K562 (cell line): ENCODE data around the gene PHACTR2. TPM values are rescaled to one million over a fixed set of nuclear protein-coding genes. Genes with fewer than 3 reads are reported as not detected.

Experiments used
- ATAC-seq: fragments of 200-7000 bp; cut with Tn5 transposase; 3 replicates; pipeline ENCODE4 v1.9.1; 2020; ENCODE audit warnings: moderate library complexity
- BruUV-seq: library from RNA; stranded (reverse); fragments of 400-500 nt; replicated peaks from 2 replicates; lab custom pipeline; 2021; lab: Mats Ljungman, UMichigan
- CTCF ChIA-PET: fragments of 300-600 bp; formaldehyde crosslinking; extraction: SDS; loops from one replicate; lab custom pipeline; 2021; ENCODE audit warnings: low intra/inter-chr PET ratio; lab: Yijun Ruan, JAX
- POLR2A ChIA-PET: fragments of 300-600, 350-650 bp; sonication (Branson Sonifier 250); formaldehyde crosslinking; extraction: SDS; loops from one replicate; lab custom pipeline; 2021; ENCODE audit warnings: antibody characterized with exemption, inconsistent platforms; lab: Yijun Ruan, JAX
- DNase-seq, 4 experiments: peaks; one replicate each; pipeline versions ENCODE4 v3.0.0 to v3.0.0-alpha.2; 2011 to 2018; ENCODE audit warnings: low spot score in 3 of 4, mixed read lengths in 3 of 4; ENCODE audit errors: extremely low read depth in 1 of 4
- FAIRE-seq: peaks from 2 replicates; lab custom pipeline; 2011; peaks lifted over from hg19 to GRCh38; lab: Jason Lieb, UNC
- H2AFZ ChIP-seq: 2 replicates; pipeline ENCODE4 v1.6.0; 2011; ENCODE audit warnings: low read depth, low read length, control low read depth, inconsistent platforms
- H3K27ac ChIP-seq: fragments of 200-600 bp; 3 replicates; pipeline ENCODE4 v1.8.0; 2011; ENCODE audit warnings: low read depth, mild to moderate bottlenecking, control low read depth, inconsistent platforms, low read length, moderate library complexity, mixed read lengths; ENCODE audit errors: extremely low read depth
- H3K27me3 ChIP-seq, 2 experiments: fragments of 300-600 bp in 1 of 2; 2 replicates in 1 of 2; 3 replicates in 1 of 2; pipeline versions ENCODE4 v1.6.0 to v1.8.0; 2011; ENCODE audit warnings: inconsistent platforms in 2 of 2, low read length in 2 of 2, mild to moderate bottlenecking in 1 of 2, mixed read lengths in 1 of 2, moderate library complexity in 1 of 2; ENCODE audit not compliant: control insufficient read depth in 2 of 2, insufficient read depth in 2 of 2
- H3K36me3 ChIP-seq: fragments of 300-600 bp; 3 replicates; pipeline ENCODE4 v1.8.0; 2011; ENCODE audit warnings: mild to moderate bottlenecking, low read length, inconsistent platforms; ENCODE audit not compliant: control insufficient read depth, insufficient read depth
- H3K4me1 ChIP-seq, 2 experiments: fragments of 200-600 bp in 1 of 2; replicated peaks in 1 of 2; 2 replicates in 1 of 2; 3 replicates in 1 of 2; pipeline versions ENCODE4 v1.5.1 to v1.8.0; 2011; ENCODE audit warnings: inconsistent platforms in 2 of 2, low read length in 2 of 2, mild to moderate bottlenecking in 1 of 2, mixed read lengths in 1 of 2, moderate library complexity in 1 of 2; ENCODE audit not compliant: control insufficient read depth in 2 of 2, insufficient read depth in 2 of 2
- H3K4me2 ChIP-seq: 2 replicates; pipeline ENCODE4 v1.6.1; 2011; ENCODE audit warnings: low read length, control low read depth, inconsistent platforms, mixed read lengths; ENCODE audit not compliant: insufficient read depth
- H3K4me3 ChIP-seq: fragments of 200-600 bp; sonication (generic), shearing (Covaris generic); 2 replicates; pipeline ENCODE4 v1.5.1; 2016; ENCODE audit warnings: control low read depth, inconsistent platforms
- H3K79me2 ChIP-seq: fragments of 200-600 bp; 3 replicates; pipeline ENCODE4 v1.8.0; 2011; ENCODE audit warnings: low read length, inconsistent platforms; ENCODE audit not compliant: control insufficient read depth, insufficient read depth
- H3K9ac ChIP-seq, 2 experiments: 2 replicates each; pipeline versions ENCODE4 v1.6.0 to v1.6.1; 2011; ENCODE audit warnings: low read depth in 2 of 2, low read length in 2 of 2, control low read depth in 1 of 2, inconsistent platforms in 1 of 2, mild to moderate bottlenecking in 1 of 2, mixed read lengths in 1 of 2; ENCODE audit not compliant: insufficient read depth in 1 of 2
- H3K9me1 ChIP-seq: one replicate; pipeline ENCODE4 v1.6.0; 2011; ENCODE audit warnings: inconsistent platforms, mild to moderate bottlenecking, low read length, moderate library complexity; ENCODE audit not compliant: control insufficient read depth, insufficient read depth
- H3K9me3 ChIP-seq: replicated peaks from 2 replicates; pipeline ENCODE4 v1.5.1; 2011; ENCODE audit warnings: low read depth, low read length, inconsistent platforms; ENCODE audit not compliant: control insufficient read depth, insufficient read depth
- H4K20me1 ChIP-seq: replicated peaks from 2 replicates; pipeline ENCODE4 v1.6.1; 2011; ENCODE audit warnings: low read length, inconsistent platforms, mixed read lengths; ENCODE audit not compliant: control insufficient read depth, insufficient read depth
- CBFA2T2 ChIP-seq: fragments of 450-650 bp; conservative IDR thresholded peaks from 2 replicates; pipeline ENCODE4 v1.6.1; 2017; ENCODE audit warnings: mild to moderate bottlenecking
- CBFA2T3 ChIP-seq: fragments of 450-650 bp; IDR thresholded peaks from 2 replicates; pipeline ENCODE4 v1.6.1; 2017
- MXD1 ChIP-seq: fragments of 250-450 bp; sonication (Bioruptor Pico); IDR thresholded peaks from 2 replicates; pipeline ENCODE4 v1.8.0; 2021; ENCODE audit warnings: borderline replicate concordance, mild to moderate bottlenecking, moderate library complexity; ENCODE audit not compliant: poor library complexity, severe bottlenecking
- TSHZ1 ChIP-seq: fragments of 250-450 bp; sonication (Bioruptor Pico); IDR thresholded peaks from 2 replicates; pipeline ENCODE4 v1.4.0; 2020; ENCODE audit warnings: mild to moderate bottlenecking, moderate library complexity
- ZHX1 ChIP-seq: fragments of 150-350 bp; conservative IDR thresholded peaks from 2 replicates; pipeline ENCODE4 v1.6.1; 2014; ENCODE audit warnings: low read length
- ZNF512 ChIP-seq: IDR thresholded peaks from 2 replicates; pipeline ENCODE4 v1.6.1; 2016; ENCODE audit warnings: missing genetic modification characterization, missing compliant biosample characterization
- WGBS: fragments of 100-300 bp; shearing (Covaris generic); methylation state at CpG from one replicate; pipeline ENCODE4 v1.1.6; 2016; ENCODE audit warnings: low coverage, mixed read lengths; ENCODE audit not compliant: insufficient coverage; ENCODE audit errors: missing lambda C conversion rate; 5-methylcytosine and 5-hydroxymethylcytosine counted together
- in situ Hi-C: fragments of 300-500 bp; cut with MboI; formaldehyde crosslinking; loops from 4 replicates; pipeline ENCODE4 v1.15.0; 2018; ENCODE audit warnings: inconsistent platforms, mixed read lengths
- intact Hi-C: fragments of 100-400 bp; cut with micrococcal nuclease; formaldehyde crosslinking; loops from 2 replicates; pipeline ENCODE4 v1.14.2; 2022
- polyA plus RNA-seq, 8 experiments: library from polyadenylated mRNA; depleted of rRNA in 4 of 8; stranded (reverse) in 5 of 8; unstranded in 3 of 8; fragments of >200 nt; fragmentation: Nextera tagmentation in 2 of 8; fragmentation: Illumina TruSeq in 1 of 8; extraction: Ambion mirVana in 2 of 8; extraction: Trizol in 1 of 8; gene quantifications; 2 replicates each; pipeline versions ENCODE4 v1.2.1 to v1.2.3, GENCODE V29; 2011 to 2014; ENCODE audit warnings: inconsistent platforms in 1 of 8, missing spikeins in 1 of 8
- total RNA-seq, 7 experiments: library from RNA; depleted of rRNA in 6 of 7; stranded (reverse); fragments of >200 nt in 6 of 7; fragmentation: Illumina TruSeq in 2 of 7; extraction: Trizol in 2 of 7; gene quantifications; 2 replicates each; pipeline versions ENCODE4 v1.2.1 to v1.2.3, GENCODE V29; 2011 to 2021; ENCODE audit warnings: low replicate concordance in 1 of 7

The PHACTR2 gene
- total and polyA plus RNA-seq, 9 of the 15 experiments (the other 6 are each of a cell fraction or from before 2014, with no cell fraction given) = 5.3 to 52.5 (median 22.9) TPM

GRCh38 chr6:143821359-143821758 lies 143.6 kb downstream of the PHACTR2 start:
- peaks cover 0 to 6% of the 10 kb centered on the region in 2 experiments; a peak in 2 of 5 replicates for H3K4me1 ChIP-seq
- H3K9ac ChIP-seq = no peak overlapping the region
- in situ Hi-C loops (no loop called here), intact Hi-C loops (no loop called here)
- H3K36me3 ChIP-seq = 0 out of 3 replicates have a peak, but pooled peaks cover 3% of the 10 kb centered on the region
- 63% methylated on average over 6 of the region's 6 CpGs for WGBS
- H3K4me3 ChIP-seq = no peak overlapping the region
- no peak overlapping the region for H3K4me2 ChIP-seq
- no peak for DNase-seq
- CTCF ChIA-PET = no interaction called here
- POLR2A ChIA-PET = interaction anchor here (0.6 to 1.2 kb wide), 4 partner anchors 8 to 129 kb away, joined by 3 read pairs; no protein-coding TSS in a partner anchor
- H2AFZ ChIP-seq = no peak overlapping the region
- H3K9me1 ChIP-seq = no peaks in the 10 kb centered on the region
- ATAC-seq = peak; percentile 21; the same call in 2 of the 3 replicates
- no peak overlapping the region for H3K27ac ChIP-seq
- no peaks in the 10 kb centered on the region for H3K9me3 ChIP-seq
- no peak for TF ChIP-seq MXD1 (CRISPR knock-in tag)
- 0 out of 2 replicates have a peak, but pooled peaks have one; percentile 18 for TF ChIP-seq CBFA2T2
- TF ChIP-seq CBFA2T3 = peak; percentile 38
- no peaks in the 10 kb centered on the region for H3K27me3 ChIP-seq
- no TSS peak for BruUV-seq
- no peak for FAIRE-seq
- H4K20me1 ChIP-seq = no peaks in the 10 kb centered on the region
- H3K79me2 ChIP-seq = no peaks in the 10 kb centered on the region

- Histone ChIP-seq H3K9me3 (no peaks in the 10 kb centered on the region), H3K27ac (no peak overlapping the region), H4K20me1 (no peaks in the 10 kb centered on the region), H3K9ac (no peak overlapping the region), H3K4me1 (peaks cover 0 to 6% of the 10 kb centered on the region in 2 experiments; a peak in 1 of 5 replicates), H3K79me2 (no peaks in the 10 kb centered on the region), H3K9me1 (no peaks in the 10 kb centered on the region), H3K27me3 (no peaks in the 10 kb centered on the region), H3K4me3 (no peak overlapping the region), H3K4me2 (no peak overlapping the region), H2AFZ (no peak overlapping the region), H3K36me3 (0 out of 3 replicates have a peak, but pooled peaks cover 3% of the 10 kb centered on the region)
- BruUV-seq = no TSS peak
- ATAC-seq (no peak), FAIRE-seq (no peak), DNase-seq (no peak)
- intact Hi-C loops (no loop called here), in situ Hi-C loops (no loop called here)
- ChIA-PET CTCF (no interaction called here), POLR2A (interaction anchor here (0.6 kb wide), 1 partner anchor 13 kb away, joined by 3 read pairs; no protein-coding TSS in a partner anchor)
- WGBS = 60% methylated on average over 3 of the region's 3 CpGs
- TF ChIP-seq ZNF512 (tag) = no peak
- TF ChIP-seq ZHX1 = no peak
- TF ChIP-seq TSHZ1 = no peak
These were observed 144.8 kb downstream of the PHACTR2 start for GRCh38 chr6:143822584-143823024.
